GM12865 (cell line): Measurements from ENCODE around the gene SP4.

Experiments
- DNase-seq: peaks from one replicate; pipeline ENCODE4 v3.0.0; 2010; ENCODE audit warnings: low read depth
- H3K4me3 ChIP-seq: 2 replicates; pipeline ENCODE4 v1.5.1; 2011; ENCODE audit warnings: mild to moderate bottlenecking, low read depth, low read length, control low read depth
- TF ChIP-seq, protein P1 (sequence below): IDR thresholded peaks from 2 replicates; pipeline ENCODE4 v1.5.1; 2011; ENCODE audit warnings: low read length, control low read depth, low read depth, inconsistent platforms; ENCODE audit not compliant: insufficient read depth; ENCODE audit errors: missing control alignments

The SP4 gene

DNA sequence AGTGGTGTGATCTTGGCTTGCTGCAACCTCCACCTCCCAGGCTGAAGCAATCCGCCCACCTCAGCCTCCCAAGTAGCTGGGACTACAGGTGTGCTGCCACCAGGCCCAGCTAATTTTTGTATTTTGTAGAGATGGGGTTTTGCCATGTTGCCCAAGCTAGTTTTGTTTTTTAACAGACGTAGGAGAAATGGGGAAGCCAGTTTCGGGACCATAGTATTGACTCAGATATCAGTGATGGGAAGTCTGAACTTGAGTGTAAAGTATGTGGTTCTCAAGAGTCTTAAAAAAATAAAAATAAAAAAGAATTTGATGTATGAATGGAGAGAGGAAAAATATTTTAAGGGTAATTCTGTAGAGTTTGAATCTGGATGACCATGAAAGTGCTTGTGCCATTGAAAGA, 34.2 kb downstream of the SP4 start:
- TF ChIP-seq, protein P1, sequence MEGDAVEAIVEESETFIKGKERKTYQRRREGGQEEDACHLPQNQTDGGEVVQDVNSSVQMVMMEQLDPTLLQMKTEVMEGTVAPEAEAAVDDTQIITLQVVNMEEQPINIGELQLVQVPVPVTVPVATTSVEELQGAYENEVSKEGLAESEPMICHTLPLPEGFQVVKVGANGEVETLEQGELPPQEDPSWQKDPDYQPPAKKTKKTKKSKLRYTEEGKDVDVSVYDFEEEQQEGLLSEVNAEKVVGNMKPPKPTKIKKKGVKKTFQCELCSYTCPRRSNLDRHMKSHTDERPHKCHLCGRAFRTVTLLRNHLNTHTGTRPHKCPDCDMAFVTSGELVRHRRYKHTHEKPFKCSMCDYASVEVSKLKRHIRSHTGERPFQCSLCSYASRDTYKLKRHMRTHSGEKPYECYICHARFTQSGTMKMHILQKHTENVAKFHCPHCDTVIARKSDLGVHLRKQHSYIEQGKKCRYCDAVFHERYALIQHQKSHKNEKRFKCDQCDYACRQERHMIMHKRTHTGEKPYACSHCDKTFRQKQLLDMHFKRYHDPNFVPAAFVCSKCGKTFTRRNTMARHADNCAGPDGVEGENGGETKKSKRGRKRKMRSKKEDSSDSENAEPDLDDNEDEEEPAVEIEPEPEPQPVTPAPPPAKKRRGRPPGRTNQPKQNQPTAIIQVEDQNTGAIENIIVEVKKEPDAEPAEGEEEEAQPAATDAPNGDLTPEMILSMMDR = no peak
- DNase-seq = no peak
- H3K4me3 ChIP-seq = no peak overlapping the region

DNA sequence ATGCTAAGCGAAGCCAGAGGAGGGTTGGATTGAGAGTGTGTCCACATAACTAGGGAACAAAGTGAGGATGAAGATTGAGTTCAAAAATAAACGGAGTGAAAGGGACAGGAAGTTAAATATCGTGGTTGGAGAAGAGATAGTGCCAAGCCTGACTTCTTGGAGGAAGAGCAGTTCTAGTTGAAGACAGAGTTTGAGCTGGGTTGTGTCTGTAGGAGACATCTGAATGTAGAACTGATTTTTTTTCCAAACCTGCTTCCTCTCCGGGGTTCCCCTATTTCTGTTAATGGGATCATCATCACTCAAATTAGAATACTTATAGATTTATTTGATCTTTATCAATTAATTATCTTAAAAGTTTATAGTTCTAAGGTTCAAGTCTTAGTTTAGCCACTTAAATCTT, 35.6 kb downstream of the SP4 start:
- H3K4me3 ChIP-seq = no peak overlapping the region
- no peak for DNase-seq
- TF ChIP-seq, protein P1 = no peak

DNA sequence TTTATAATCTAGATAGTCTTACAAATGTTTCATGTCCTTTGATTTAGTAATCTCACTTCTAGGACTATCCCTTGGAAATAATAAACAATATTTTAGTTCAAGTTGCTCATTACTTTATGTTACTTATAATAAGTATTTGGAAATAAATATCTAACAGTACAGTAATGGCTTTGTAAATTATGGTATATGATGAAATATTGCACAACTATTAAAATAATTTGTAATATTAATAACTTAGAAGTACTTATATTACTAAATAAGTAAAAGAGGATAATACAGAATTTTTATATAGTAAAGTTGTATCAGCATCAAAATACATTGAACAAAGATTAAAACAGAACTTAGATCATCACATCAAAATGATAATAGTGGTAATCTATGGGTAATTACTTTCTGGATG, 41.1 kb downstream of the SP4 start:
- no peak for DNase-seq
- H3K4me3 ChIP-seq = no peak overlapping the region
- TF ChIP-seq, protein P1 = no peak

DNA sequence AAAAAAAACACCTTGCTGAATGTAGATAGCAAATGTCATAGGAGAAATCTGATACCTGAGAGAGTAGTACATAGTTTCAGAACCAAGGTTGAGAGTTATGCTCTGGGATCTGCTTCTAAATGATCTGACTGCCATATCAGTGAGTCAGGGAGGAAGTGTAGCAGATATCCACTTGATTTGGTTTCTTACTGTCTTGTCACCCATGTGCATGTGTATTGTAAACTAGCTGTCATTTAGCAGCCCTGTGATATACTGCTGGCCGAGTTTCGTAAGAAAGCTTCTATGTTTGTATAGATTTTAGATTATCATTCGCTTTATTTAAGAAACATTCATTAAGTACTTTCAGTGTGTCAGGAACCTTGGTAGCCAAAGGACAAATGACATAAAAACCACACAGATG, 42.0 kb downstream of the SP4 start:
- TF ChIP-seq, protein P1 = no peak
- H3K4me3 ChIP-seq = no peak overlapping the region
- DNase-seq = no peak

DNA sequence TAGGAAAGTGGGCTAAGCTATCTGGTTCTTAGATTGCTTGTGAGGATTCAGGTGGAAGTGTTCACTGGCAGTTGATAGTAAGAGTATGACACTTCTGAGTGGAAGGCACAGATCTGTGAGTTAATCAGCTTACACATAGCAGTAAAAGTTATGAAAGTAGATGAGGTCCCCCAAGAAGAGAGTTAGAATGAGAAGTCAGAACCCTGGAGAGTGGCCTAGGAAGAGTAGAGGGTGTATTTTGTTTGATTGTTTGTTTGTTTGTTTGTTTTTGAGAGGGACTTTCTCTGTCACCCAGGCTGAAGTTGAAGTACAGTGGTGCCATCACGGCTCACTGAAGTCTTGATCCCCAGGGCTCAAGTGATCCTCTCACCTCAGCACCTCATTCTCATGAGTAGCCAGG, 44.1 kb downstream of the SP4 start:
- no peak for DNase-seq
- TF ChIP-seq, protein P1 = no peak
- no peak overlapping the region for H3K4me3 ChIP-seq

DNA sequence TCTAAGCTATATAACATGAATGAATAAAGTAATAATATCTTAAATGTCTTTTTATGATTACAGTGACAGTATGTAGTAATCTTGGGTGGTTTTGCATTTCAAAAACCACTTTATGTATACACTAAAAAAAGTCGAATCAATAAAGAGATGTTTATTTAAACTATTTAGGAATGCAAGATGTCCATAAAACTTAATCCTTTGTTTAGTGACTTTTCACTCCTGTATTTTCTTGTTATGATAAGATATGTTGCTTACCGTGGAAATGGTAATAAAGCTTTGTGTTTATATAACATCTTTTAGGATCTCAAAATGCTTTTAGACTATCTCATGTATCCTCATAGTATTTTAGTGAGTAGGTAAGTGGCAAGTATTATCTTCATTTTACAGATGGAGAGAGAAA, 48.5 kb downstream of the SP4 start:
- H3K4me3 ChIP-seq = no peak overlapping the region
- TF ChIP-seq, protein P1 = no peak
- DNase-seq = no peak

DNA sequence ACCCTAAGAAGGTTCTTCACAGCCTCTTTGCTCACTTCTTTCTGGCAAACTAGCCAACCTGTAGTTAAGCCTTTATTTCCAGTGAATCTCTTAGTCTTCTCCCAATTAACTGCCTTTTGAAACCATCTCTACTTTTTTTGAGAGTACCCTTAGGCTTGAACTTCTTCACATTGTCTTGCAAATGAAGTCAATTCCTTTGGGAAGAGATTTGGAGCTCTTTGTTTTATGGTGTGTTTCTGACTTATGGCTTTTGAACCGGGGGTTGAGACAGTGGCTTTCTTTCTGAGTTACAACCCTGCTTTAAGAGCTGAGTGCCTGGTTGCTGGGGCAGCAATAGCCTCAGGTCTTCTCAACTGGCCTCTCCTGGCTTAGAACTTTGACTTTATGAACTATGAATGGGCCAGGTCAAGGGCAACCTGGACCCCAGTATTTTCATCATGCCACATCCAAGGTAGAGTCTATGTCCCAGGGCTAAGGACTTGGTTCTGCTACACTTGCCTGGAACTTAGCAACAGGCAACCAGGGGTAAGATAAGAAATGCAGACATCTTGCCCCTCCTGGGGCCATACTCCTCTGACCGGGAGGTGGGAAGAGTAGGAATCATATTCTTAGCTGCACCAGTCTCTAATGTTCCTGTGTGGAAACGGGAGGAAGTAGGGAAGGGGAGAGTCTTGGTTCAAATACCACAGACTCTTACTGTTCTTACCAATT, 53.0 kb downstream of the SP4 start:
- TF ChIP-seq, protein P1 = no peak
- no peak overlapping the region for H3K4me3 ChIP-seq
- no peak for DNase-seq
